H9 (cell line): ENCODE measurements around the gene FAM222B. TPM values are rescaled to one million over a fixed set of nuclear protein-coding genes. Genes with fewer than 3 reads are reported as not detected.

Experiments used
- DNase-seq: peaks from one replicate; pipeline ENCODE4 v3.0.0-alpha.2; 2017
- H2AFZ ChIP-seq: one replicate; pipeline ENCODE4 v1.6.1; 2013; ENCODE audit warnings: mild to moderate bottlenecking, low read length, control low read depth, moderate library complexity
- H2AK5ac ChIP-seq: 2 replicates; pipeline ENCODE4 v1.6.1; 2013; ENCODE audit warnings: low read length, control low read depth, mixed read lengths; ENCODE audit not compliant: insufficient read length
- H2BK120ac ChIP-seq: one replicate; pipeline ENCODE4 v1.6.1; 2013; ENCODE audit warnings: low read depth, mild to moderate bottlenecking, low read length, control low read depth, inconsistent platforms; ENCODE audit not compliant: poor library complexity, severe bottlenecking
- H2BK12ac ChIP-seq: 2 replicates; pipeline ENCODE4 v1.6.1; 2013; ENCODE audit warnings: low read length, control low read depth, mixed read lengths, low read depth; ENCODE audit not compliant: insufficient read length
- H2BK15ac ChIP-seq: 2 replicates; pipeline ENCODE4 v1.6.1; 2013; ENCODE audit warnings: low read depth, low read length, control low read depth
- H2BK20ac ChIP-seq: one replicate; pipeline ENCODE4 v1.6.1; 2013; ENCODE audit warnings: low read depth, mild to moderate bottlenecking, low read length, control low read depth, inconsistent platforms; ENCODE audit not compliant: poor library complexity, severe bottlenecking
- H2BK5ac ChIP-seq: 2 replicates; pipeline ENCODE4 v1.6.1; 2013; ENCODE audit warnings: low read length, control low read depth, mixed read lengths; ENCODE audit not compliant: insufficient read length
- H3K14ac ChIP-seq: 2 replicates; pipeline ENCODE4 v1.6.1; 2013; ENCODE audit warnings: low read length, control low read depth; ENCODE audit not compliant: insufficient read depth
- H3K18ac ChIP-seq: 2 replicates; pipeline ENCODE4 v1.6.1; 2013; ENCODE audit warnings: low read depth, mild to moderate bottlenecking, mixed read lengths, low read length, control low read depth; ENCODE audit not compliant: insufficient read length
- H3K23ac ChIP-seq: 2 replicates; pipeline ENCODE4 v1.6.1; 2013; ENCODE audit warnings: low read length, control low read depth, mixed read lengths, low read depth; ENCODE audit not compliant: insufficient read length
- H3K23me2 ChIP-seq: 2 replicates; pipeline ENCODE4 v1.6.1; 2013; ENCODE audit warnings: low read depth, mild to moderate bottlenecking, mixed read lengths, low read length, control low read depth; ENCODE audit not compliant: insufficient read length, poor library complexity, severe bottlenecking
- H3K27ac ChIP-seq: 2 replicates; pipeline ENCODE4 v1.5.1; 2013; ENCODE audit warnings: low read length, control low read depth, mixed read lengths, low read depth; ENCODE audit not compliant: insufficient read length
- H3K27me3 ChIP-seq: 2 replicates; pipeline ENCODE4 v1.6.1; 2013; ENCODE audit warnings: low read length, control low read depth, inconsistent platforms; ENCODE audit not compliant: insufficient read depth
- H3K4ac ChIP-seq: 2 replicates; pipeline ENCODE4 v1.6.1; 2013; ENCODE audit warnings: low read depth, mild to moderate bottlenecking, control low read depth, inconsistent platforms, low read length, moderate library complexity
- H3K4me1 ChIP-seq: 2 replicates; pipeline ENCODE4 v1.6.1; 2013; ENCODE audit warnings: low read length, control low read depth, inconsistent platforms; ENCODE audit not compliant: insufficient read depth
- H3K4me2 ChIP-seq: 2 replicates; pipeline ENCODE4 v1.6.1; 2013; ENCODE audit warnings: low read length, control low read depth, mixed read lengths; ENCODE audit not compliant: insufficient read length, insufficient read depth
- H3K56ac ChIP-seq: 2 replicates; pipeline ENCODE4 v1.6.1; 2013; ENCODE audit warnings: low read depth, mild to moderate bottlenecking, mixed read lengths, low read length, control low read depth; ENCODE audit not compliant: insufficient read length
- H3K79me1 ChIP-seq: 2 replicates; pipeline ENCODE4 v1.6.1; 2013; ENCODE audit warnings: low read depth, mild to moderate bottlenecking, moderate library complexity, low read length, control low read depth, inconsistent platforms; ENCODE audit not compliant: insufficient read depth, poor library complexity, severe bottlenecking
- H3K79me2 ChIP-seq: 2 replicates; pipeline ENCODE4 v1.6.1; 2013; ENCODE audit warnings: low read length, control low read depth, inconsistent platforms; ENCODE audit not compliant: insufficient read depth
- H3K9ac ChIP-seq: 2 replicates; pipeline ENCODE4 v1.6.1; 2013; ENCODE audit warnings: low read length, control low read depth, mixed read lengths; ENCODE audit not compliant: insufficient read length; ENCODE audit errors: extremely low read depth
- H3K9me3 ChIP-seq: one replicate; pipeline ENCODE4 v1.6.1; 2013; ENCODE audit warnings: low read depth, low read length, inconsistent platforms; ENCODE audit not compliant: control insufficient read depth
- H3T11ph ChIP-seq: one replicate; pipeline ENCODE4 v1.6.1; 2013; ENCODE audit warnings: mild to moderate bottlenecking, low read length, control low read depth, inconsistent platforms
- H4K20me1 ChIP-seq: one replicate; pipeline ENCODE4 v1.6.1; 2013; ENCODE audit not compliant: control insufficient read depth, insufficient read length, insufficient read depth
- H4K5ac ChIP-seq: 2 replicates; pipeline ENCODE4 v1.6.1; 2013; ENCODE audit warnings: low read depth, mild to moderate bottlenecking, mixed read lengths, low read length, control low read depth; ENCODE audit not compliant: insufficient read length
- H4K8ac ChIP-seq: replicated peaks from 2 replicates; pipeline ENCODE4 v1.6.1; 2013; ENCODE audit warnings: low read length, control low read depth, mixed read lengths, low read depth; ENCODE audit not compliant: insufficient read length
- H4K91ac ChIP-seq: 2 replicates; pipeline ENCODE4 v1.6.1; 2013; ENCODE audit warnings: low read depth, mild to moderate bottlenecking, moderate library complexity, mixed read lengths, low read length, control low read depth; ENCODE audit not compliant: insufficient read length
- H3K27ac Mint-ChIP-seq, 3 experiments: 2 replicates in 2 of 3; 3 replicates in 1 of 3; pipeline ENCODE4 v1.8.0; 2020 to 2021; ENCODE audit warnings: mixed read lengths in 3 of 3, mild to moderate bottlenecking in 1 of 3, moderate library complexity in 1 of 3
- H3K27me3 Mint-ChIP-seq: 2 replicates; pipeline ENCODE4 v1.8.0; 2021; ENCODE audit warnings: low read depth, mild to moderate bottlenecking, moderate library complexity, mixed read lengths
- H3K36me3 Mint-ChIP-seq, 3 experiments: 2 replicates in 2 of 3; 3 replicates in 1 of 3; pipeline ENCODE4 v1.8.0; 2020 to 2021; ENCODE audit warnings: low read depth in 3 of 3, mixed read lengths in 3 of 3; ENCODE audit not compliant: insufficient read depth in 1 of 3
- H3K4me1 Mint-ChIP-seq, 2 experiments: 2 replicates each; pipeline ENCODE4 v1.8.0; 2020; ENCODE audit warnings: mixed read lengths in 2 of 2
- H3K4me3 Mint-ChIP-seq, 2 experiments: 2 replicates in 1 of 2; 3 replicates in 1 of 2; pipeline ENCODE4 v1.8.0; 2020 to 2021; ENCODE audit warnings: mild to moderate bottlenecking in 2 of 2, mixed read lengths in 2 of 2, moderate library complexity in 1 of 2
- H3K9me3 Mint-ChIP-seq, 2 experiments: 2 replicates in 1 of 2; 3 replicates in 1 of 2; pipeline ENCODE4 v1.8.0; 2020; ENCODE audit warnings: mild to moderate bottlenecking in 2 of 2, mixed read lengths in 2 of 2, moderate library complexity in 1 of 2
- CTCF ChIP-seq: fragments of 200-600 bp; sonication (generic); conservative IDR thresholded peaks from 3 replicates; pipeline ENCODE4 v1.8.0; 2021; ENCODE audit warnings: antibody characterized with exemption, mild to moderate bottlenecking
- WGBS: extraction: QIAGEN DNeasy Blood & Tissue Kit; methylation state at CpG from one replicate; pipeline ENCODE4 v1.1.7; 2013; ENCODE audit warnings: missing lambda C conversion rate, low lambda C conversion rate, mixed read lengths; ENCODE audit not compliant: insufficient read length; ENCODE audit errors: extremely low coverage; 5-methylcytosine and 5-hydroxymethylcytosine counted together
- total RNA-seq: library from RNA; stranded (reverse); gene quantifications from 2 replicates; pipeline ENCODE4 v1.2.1, GENCODE V29; 2021

The FAM222B gene
- total RNA-seq, 1 experiment from 2014 or later = 76.1 TPM

DNA sequence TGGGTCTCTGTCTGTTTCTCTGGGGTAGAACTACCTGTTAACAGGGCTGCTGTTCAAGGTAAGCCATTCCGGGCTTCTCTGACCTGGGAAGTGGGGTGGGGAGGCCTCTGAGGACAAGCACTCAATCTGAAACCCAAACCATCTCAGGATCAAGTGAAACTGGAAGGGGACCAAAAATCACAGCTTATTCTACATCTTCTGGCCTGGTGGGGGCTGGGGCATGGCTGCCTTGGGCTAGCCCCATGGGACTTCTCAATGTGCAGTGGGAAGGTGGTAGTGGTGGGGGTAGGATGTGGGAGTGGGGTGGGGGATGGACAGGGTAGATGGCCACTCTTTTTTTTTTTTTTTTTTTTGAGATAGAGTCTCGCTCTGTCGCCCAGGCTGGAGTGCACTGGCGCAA, 49.4 kb upstream of the FAM222B start:
- H3K9me3 Mint-ChIP-seq = no peaks in the 10 kb centered on the region
- peaks cover 11 to 26% (median 17%) of the 10 kb centered on the region in 3 experiments for H3K36me3 Mint-ChIP-seq
- no peak overlapping the region for H3K4me3 Mint-ChIP-seq

More for the DNA sequence above, 49.4 kb upstream of the FAM222B start:
- Histone ChIP-seq H3K23ac (no peak overlapping the region), H3K23me2 (peaks cover 6% of the 10 kb centered on the region), H4K8ac (no peak overlapping the region), H4K5ac (no peak overlapping the region), H3K9ac (no peak overlapping the region), H3K79me1 (peaks cover 4% of the 10 kb centered on the region), H3K56ac (no peak overlapping the region), H3K4me2 (no peak overlapping the region), H2BK5ac (no peak overlapping the region), H2BK12ac (no peak overlapping the region), H3K27ac (no peak overlapping the region), H4K20me1 (peaks cover 4% of the 10 kb centered on the region), H3T11ph (no peak overlapping the region), H3K14ac (no peak overlapping the region), H2AFZ (no peak overlapping the region), H2BK15ac (no peak overlapping the region), H3K4me1 (peaks cover 9% of the 10 kb centered on the region), H2BK20ac (no peak overlapping the region), H3K79me2 (peaks cover 4% of the 10 kb centered on the region; the same call in 1 of the 2 replicates), H3K27me3 (0 out of 2 replicates have a peak, but pooled peaks cover 3% of the 10 kb centered on the region), H2BK120ac (no peak overlapping the region), H4K91ac (no peak overlapping the region), H3K4ac (no peak overlapping the region), H3K18ac (no peak overlapping the region), H2AK5ac (no peak overlapping the region), H3K9me3 (no peaks in the 10 kb centered on the region)
- WGBS = no CpG with 5 or more reads among the region's 4 CpGs
- DNase-seq = no peak
- no peak for TF ChIP-seq CTCF
- H3K27ac Mint-ChIP-seq = peak overlapping the region in 1 of 3 experiments; percentile 68; a peak in 1 of 7 replicates
- peaks cover 2% of the 10 kb centered on the region; the same call in 1 of the 2 replicates for H3K27me3 Mint-ChIP-seq
- peaks cover 16% of the 10 kb centered on the region in 2 experiments for H3K4me1 Mint-ChIP-seq
